ENCODE data around the gene MARCHF9. TPM values are rescaled to one million over a fixed set of nuclear protein-coding genes. Genes with fewer than 3 reads are reported as not detected.

MARCHF9 gene
- total RNA-seq, 2 donors from 2014 or later: 13.6 to 15.8 TPM

DNA sequence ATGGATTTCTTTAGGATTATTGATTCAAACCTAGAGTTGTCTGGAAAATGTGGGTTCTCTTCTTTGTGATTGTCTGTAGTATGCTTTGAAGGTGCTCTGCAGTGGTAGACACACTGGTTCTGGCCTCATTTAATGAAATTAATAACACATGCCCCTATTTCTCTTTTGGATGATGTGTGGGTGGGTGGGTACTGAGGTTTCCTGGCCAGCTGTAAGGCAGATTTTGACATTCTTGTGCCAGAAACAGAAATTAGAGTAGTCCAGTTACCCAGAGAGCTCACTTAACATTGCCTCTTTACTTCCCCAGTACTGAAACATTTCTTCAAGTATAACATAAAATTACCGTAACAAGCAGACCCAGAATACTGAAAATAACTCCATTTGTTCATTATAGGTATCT is 42.1 kb downstream of the MARCHF9 start:
- Mint-ChIP-seq H3K9me3 (no peaks in the 10 kb centered on the region), H3K4me1 (no peaks in the 10 kb centered on the region), H3K36me3 (ENCODE audit: low read depth) (peaks cover 45% of the 10 kb centered on the region), H3K4me3 (no peak overlapping the region), H3K27me3 (ENCODE audit: insufficient read depth) (no peaks in the 10 kb centered on the region), H3K27ac (no peak overlapping the region)
- no peak for DNase-seq
- WGBS, 2 experiments (ENCODE audit: insufficient coverage in 1 of 2, insufficient read length in 1 of 2): 100% methylated on average over 1 of the region's 1 CpG; no CpG with 5 or more reads in 1 of the 2 experiments
- no peak overlapping the region for H3K9ac ChIP-seq (ENCODE audit: extremely low read depth, low read length, poor library complexity, severe bottlenecking)
- H3K27me3 ChIP-seq (ENCODE audit: control insufficient read depth, insufficient read depth, low read length, poor library complexity, severe bottlenecking): no peaks in the 10 kb centered on the region
- H3K4me1 ChIP-seq (ENCODE audit: control insufficient read depth, insufficient read depth, low read length): no peaks in the 10 kb centered on the region
- TF ChIP-seq, protein P1, sequence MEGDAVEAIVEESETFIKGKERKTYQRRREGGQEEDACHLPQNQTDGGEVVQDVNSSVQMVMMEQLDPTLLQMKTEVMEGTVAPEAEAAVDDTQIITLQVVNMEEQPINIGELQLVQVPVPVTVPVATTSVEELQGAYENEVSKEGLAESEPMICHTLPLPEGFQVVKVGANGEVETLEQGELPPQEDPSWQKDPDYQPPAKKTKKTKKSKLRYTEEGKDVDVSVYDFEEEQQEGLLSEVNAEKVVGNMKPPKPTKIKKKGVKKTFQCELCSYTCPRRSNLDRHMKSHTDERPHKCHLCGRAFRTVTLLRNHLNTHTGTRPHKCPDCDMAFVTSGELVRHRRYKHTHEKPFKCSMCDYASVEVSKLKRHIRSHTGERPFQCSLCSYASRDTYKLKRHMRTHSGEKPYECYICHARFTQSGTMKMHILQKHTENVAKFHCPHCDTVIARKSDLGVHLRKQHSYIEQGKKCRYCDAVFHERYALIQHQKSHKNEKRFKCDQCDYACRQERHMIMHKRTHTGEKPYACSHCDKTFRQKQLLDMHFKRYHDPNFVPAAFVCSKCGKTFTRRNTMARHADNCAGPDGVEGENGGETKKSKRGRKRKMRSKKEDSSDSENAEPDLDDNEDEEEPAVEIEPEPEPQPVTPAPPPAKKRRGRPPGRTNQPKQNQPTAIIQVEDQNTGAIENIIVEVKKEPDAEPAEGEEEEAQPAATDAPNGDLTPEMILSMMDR (conservative IDR thresholded peaks at IDR 0.05): no peak
- no peak overlapping the region for H3K27ac ChIP-seq (ENCODE audit: low read depth, low read length)
- H3K36me3 ChIP-seq (ENCODE audit: control insufficient read depth, insufficient read depth, low read length): peaks cover 64% of the 10 kb centered on the region
- no peaks in the 10 kb centered on the region for H3K9me3 ChIP-seq (ENCODE audit: control insufficient read depth, low read length)
- no peak overlapping the region for H3K4me3 ChIP-seq (ENCODE audit: low read length)

DNA sequence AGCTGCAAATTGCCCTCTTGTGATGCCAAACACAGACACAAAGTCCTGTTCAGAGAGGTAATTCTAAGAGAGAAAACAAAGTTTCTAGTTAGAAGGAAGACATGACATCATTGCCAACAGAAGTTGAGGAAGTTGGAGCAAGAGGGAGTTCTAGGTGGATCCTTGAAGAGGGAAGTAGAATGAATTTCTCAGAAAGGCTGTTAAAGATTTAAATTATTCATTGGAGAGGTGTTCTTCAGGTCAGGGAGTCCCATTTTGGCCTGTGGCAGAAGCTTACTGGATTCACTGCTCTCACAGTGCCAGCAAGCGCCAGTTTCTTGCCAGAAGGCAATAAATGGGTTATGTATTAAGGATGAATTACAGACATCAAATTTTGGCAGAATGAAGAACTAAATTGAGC is 43.0 kb downstream of the MARCHF9 start:
- Mint-ChIP-seq H3K4me3 (no peak overlapping the region), H3K9me3 (no peaks in the 10 kb centered on the region), H3K4me1 (no peaks in the 10 kb centered on the region), H3K27me3 (ENCODE audit: insufficient read depth) (no peaks in the 10 kb centered on the region), H3K36me3 (ENCODE audit: low read depth) (peaks cover 36% of the 10 kb centered on the region), H3K27ac (peak overlapping the region; percentile 20)
- Histone ChIP-seq H3K4me3 (ENCODE audit: low read length) (no peak overlapping the region), H3K9me3 (ENCODE audit: control insufficient read depth, low read length) (no peaks in the 10 kb centered on the region), H3K27ac (ENCODE audit: low read depth, low read length) (no peak overlapping the region), H3K9ac (ENCODE audit: extremely low read depth, low read length, poor library complexity, severe bottlenecking) (no peak overlapping the region), H3K36me3 (ENCODE audit: control insufficient read depth, insufficient read depth, low read length) (peaks cover 64% of the 10 kb centered on the region), H3K4me1 (ENCODE audit: control insufficient read depth, insufficient read depth, low read length) (no peaks in the 10 kb centered on the region), H3K27me3 (ENCODE audit: control insufficient read depth, insufficient read depth, low read length, poor library complexity, severe bottlenecking) (no peaks in the 10 kb centered on the region)
- DNase-seq: no peak
- TF ChIP-seq, protein P1 (conservative IDR thresholded peaks at IDR 0.05): no peak
- WGBS, 2 experiments (ENCODE audit: insufficient coverage in 1 of 2, insufficient read length in 1 of 2): 94 to 100% methylated on average over 1 of the region's 1 CpG

DNA sequence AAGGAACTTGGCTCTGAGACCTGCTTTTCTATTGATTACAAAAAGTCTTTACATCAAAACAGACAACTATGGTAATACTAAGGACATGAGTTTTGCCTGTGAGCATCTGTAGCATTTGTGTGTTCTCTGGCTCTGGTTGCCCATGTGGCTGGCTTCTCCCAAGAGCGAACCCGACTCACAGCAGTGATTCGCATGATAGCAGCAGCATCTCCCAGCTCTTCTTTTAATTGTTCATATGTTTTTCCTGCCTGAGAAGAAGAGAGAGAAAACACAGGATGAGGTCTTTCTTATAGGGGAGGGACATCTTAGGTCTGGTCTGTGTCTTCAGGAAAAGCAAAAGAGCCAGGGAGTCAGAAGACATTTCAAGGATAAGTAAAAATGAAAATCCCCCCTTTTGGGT is 46.1 kb downstream of the MARCHF9 start:
- H3K9me3 Mint-ChIP-seq: no peaks in the 10 kb centered on the region
- Histone ChIP-seq H3K4me3 (ENCODE audit: low read length) (no peak overlapping the region), H3K27me3 (ENCODE audit: control insufficient read depth, insufficient read depth, low read length, poor library complexity, severe bottlenecking) (no peaks in the 10 kb centered on the region), H3K9ac (ENCODE audit: extremely low read depth, low read length, poor library complexity, severe bottlenecking) (no peak overlapping the region), H3K27ac (ENCODE audit: low read depth, low read length) (no peak overlapping the region), H3K4me1 (ENCODE audit: control insufficient read depth, insufficient read depth, low read length) (no peaks in the 10 kb centered on the region), H3K9me3 (ENCODE audit: control insufficient read depth, low read length) (no peaks in the 10 kb centered on the region), H3K36me3 (ENCODE audit: control insufficient read depth, insufficient read depth, low read length) (peaks cover 50% of the 10 kb centered on the region)
- TF ChIP-seq, protein P1 (conservative IDR thresholded peaks at IDR 0.05): no peak
- 97 to 100% methylated on average over 1 to 3 of the region's 3 CpGs for WGBS, 2 experiments (ENCODE audit: insufficient coverage in 1 of 2, insufficient read length in 1 of 2)
- no peak for DNase-seq
- peaks cover 33% of the 10 kb centered on the region for H3K36me3 Mint-ChIP-seq (ENCODE audit: low read depth)
- no peaks in the 10 kb centered on the region for H3K4me1 Mint-ChIP-seq
- no peaks in the 10 kb centered on the region for H3K27me3 Mint-ChIP-seq (ENCODE audit: insufficient read depth)
- no peak overlapping the region for H3K27ac Mint-ChIP-seq
- no peak overlapping the region for H3K4me3 Mint-ChIP-seq

All from endodermal cell (in vitro differentiated cells).